HG03442 (cell line): ENCODE data around the gene EEF1AKMT1.
"Not testable (repeated sequence)": the region's sequence is repeated elsewhere in the genome, so short reads cannot be mapped to it uniquely, and the experiment has no call there.

Source experiments
- ATAC-seq: cut with Tn5 transposase; IDR thresholded peaks from one replicate; pipeline ENCODE4 v1.9.1; 2021; ENCODE audit warnings: mild to moderate bottlenecking, moderate library complexity; ENCODE audit not compliant: unreplicated experiment

The EEF1AKMT1 gene

GRCh38 chr13:20700288-20700687, 73.5 kb downstream of the EEF1AKMT1 start:
- ATAC-seq, result no peak

- no peak for ATAC-seq
These were observed 74.0 kb downstream of the EEF1AKMT1 start for GRCh38 chr13:20699715-20700114.

- ATAC-seq, result no peak
These were observed 77.7 kb downstream of the EEF1AKMT1 start for GRCh38 chr13:20696073-20696472.

- ATAC-seq, result no peak
These were observed 82.1 kb downstream of the EEF1AKMT1 start for GRCh38 chr13:20691616-20692015.

- no peak for ATAC-seq
These were observed 84.5 kb downstream of the EEF1AKMT1 start for GRCh38 chr13:20689291-20689690.

GRCh38 chr13:20686863-20687579, 86.7 kb downstream of the EEF1AKMT1 start:
- ATAC-seq, result no peak

GRCh38 chr13:20686167-20686566, 87.6 kb downstream of the EEF1AKMT1 start:
- ATAC-seq, result no peak

GRCh38 chr13:20685092-20685491, 88.7 kb downstream of the EEF1AKMT1 start:
- no peak for ATAC-seq

- ATAC-seq, result no peak
These were observed 89.2 kb downstream of the EEF1AKMT1 start for GRCh38 chr13:20684546-20684945.

GRCh38 chr13:20684041-20684440, 89.7 kb downstream of the EEF1AKMT1 start:
- no peak for ATAC-seq

GRCh38 chr13:20682061-20682460, 91.7 kb downstream of the EEF1AKMT1 start:
- no peak for ATAC-seq

GRCh38 chr13:20681481-20681880, 92.3 kb downstream of the EEF1AKMT1 start:
- ATAC-seq, result not testable (repeated sequence)

- no peak for ATAC-seq
These were observed 93.2 kb downstream of the EEF1AKMT1 start for GRCh38 chr13:20680416-20681080.

GRCh38 chr13:20679879-20680278, 93.9 kb downstream of the EEF1AKMT1 start:
- ATAC-seq, result no peak
